Stimulated activated CD8-positive, alpha-beta memory T cell treated with anti-CD3 and anti-CD28 coated beads, Interleukin-15, amount 100 ng/mL, for 24 hours (primary cell): ENCODE results near the gene TECR.
"Not testable (repeated sequence)": the region's sequence is repeated elsewhere in the genome, so short reads cannot be mapped to it uniquely, and the experiment has no call there.

Experiments used
- DNase-seq: peaks from one replicate; pipeline ENCODE4 v3.0.0-alpha.2; 2020; ENCODE audit warnings: low read depth

The TECR gene

DNA sequence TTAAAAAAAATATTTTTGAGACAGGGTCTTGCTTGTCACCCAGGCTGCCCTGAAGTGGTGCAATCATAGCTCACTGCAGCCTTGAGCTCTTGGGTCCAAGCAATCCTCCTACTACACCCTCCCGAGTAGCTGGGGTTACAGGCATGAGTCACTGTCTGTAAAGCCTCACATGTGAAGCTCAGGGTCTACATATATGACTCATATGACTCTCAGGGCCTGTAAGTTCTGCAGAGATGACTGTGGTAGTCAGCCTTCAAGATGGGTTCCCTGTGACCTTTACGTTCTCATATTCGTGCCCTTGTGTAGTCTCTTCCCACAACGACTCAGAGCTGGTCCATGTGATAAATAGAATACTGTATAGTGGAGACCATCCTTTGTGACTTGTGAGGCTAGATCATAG is 60.0 kb downstream of the TECR start:
- DNase-seq = not testable (repeated sequence)

DNA sequence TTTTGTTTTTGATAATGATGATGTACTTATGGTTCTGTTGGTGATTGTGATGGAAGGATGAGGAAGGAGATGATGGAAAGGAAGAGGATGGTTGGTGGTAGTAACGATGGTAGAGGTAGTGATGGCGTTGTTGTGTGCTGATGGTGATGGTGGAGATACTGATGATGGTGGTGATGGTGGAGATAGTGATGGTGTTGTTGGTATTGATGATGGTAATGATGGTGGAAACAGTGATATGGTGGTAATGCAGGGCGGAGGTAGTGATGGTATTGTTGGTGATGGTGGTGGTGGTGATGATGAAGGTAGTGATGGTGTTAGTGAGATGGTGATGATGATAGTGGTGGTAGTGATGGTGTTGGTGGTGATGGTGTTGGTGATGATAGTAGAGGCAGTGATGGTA is 66.2 kb downstream of the TECR start:
- no peak for DNase-seq

DNA sequence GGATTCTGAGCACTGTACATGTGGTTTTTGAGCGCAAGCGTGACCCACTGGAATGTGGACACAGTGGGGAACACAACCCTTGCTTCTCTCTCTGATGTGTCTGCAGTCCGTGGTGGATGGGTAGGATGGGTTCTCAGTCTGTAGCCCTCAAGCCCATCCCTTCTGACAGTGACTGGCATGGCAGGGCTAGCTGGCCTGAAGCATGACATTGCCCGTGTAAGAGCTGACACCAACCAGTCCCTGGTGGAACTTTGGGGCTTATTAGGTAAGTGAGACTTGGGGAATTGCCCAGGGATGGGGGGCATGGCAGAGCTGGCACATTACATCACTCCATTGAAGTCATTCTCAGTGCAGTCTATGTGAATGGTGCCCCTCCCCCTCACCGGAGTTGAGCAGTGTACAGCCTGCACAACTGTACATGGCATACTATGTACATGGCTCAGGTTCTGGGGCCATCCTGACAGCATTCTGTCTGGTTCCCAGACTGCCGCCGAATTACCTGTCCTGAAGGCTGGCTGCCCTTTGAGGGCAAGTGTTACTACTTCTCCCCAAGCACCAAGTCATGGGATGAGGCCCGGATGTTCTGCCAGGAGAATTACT is 70.3 kb downstream of the TECR start:
- DNase-seq = no peak

DNA sequence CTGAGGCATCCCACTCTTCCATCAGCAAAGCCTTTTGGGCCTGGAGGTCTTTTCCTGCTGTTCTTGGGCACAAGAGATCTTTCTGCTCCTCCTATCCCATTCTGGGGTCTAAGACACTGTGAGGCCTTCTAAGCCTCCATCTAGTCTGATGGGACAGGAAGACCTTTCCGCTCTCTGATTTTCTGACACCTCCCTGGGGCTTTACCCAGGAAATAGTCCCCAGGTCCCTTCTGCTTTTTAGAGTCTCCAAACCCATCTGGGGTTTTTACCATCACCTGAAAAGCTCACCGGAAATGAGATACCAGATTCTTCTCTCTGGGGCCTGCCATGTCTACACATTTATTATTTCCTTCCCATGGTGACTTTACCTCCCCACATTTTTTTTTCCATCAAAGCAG is 74.6 kb downstream of the TECR start:
- DNase-seq = no peak

DNA sequence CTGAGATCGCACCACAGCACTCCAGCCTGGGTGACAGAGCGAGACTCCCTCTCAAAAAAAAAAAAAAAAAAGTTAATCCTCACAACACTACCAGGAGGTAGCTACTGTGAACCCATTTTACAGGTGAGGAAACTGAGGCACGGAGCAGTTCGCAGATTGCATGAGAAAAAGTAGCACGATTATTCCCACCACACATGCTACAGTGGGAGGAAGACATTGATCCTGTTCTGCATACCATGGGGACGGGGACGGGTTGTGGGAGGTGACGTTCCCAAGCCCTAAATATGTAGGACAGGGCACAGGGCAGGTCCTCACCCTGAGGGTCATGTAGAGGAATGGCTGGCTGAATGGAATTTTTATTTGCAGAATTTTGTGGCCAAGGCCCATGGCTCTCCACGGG is 77.2 kb downstream of the TECR start:
- no peak for DNase-seq

DNA sequence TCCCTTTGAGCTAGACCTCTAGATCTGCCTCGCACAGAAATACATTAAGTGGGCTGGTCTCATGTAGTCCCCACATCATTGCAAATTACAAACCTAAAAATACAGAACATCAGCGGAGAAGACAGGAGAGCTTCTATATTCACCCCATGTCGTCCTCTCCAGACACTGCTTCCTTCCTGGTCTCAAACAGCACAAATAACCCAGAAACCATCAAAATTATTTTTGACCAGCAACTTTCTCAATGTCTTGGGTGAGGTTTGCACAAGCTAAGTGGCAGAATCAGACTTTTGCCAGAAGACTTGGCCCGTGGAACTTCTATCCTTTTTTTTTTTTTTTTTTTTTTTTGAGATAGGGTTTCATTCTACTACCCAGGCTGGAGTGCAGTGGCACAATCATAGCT is 81.7 kb downstream of the TECR start:
- no peak for DNase-seq

DNA sequence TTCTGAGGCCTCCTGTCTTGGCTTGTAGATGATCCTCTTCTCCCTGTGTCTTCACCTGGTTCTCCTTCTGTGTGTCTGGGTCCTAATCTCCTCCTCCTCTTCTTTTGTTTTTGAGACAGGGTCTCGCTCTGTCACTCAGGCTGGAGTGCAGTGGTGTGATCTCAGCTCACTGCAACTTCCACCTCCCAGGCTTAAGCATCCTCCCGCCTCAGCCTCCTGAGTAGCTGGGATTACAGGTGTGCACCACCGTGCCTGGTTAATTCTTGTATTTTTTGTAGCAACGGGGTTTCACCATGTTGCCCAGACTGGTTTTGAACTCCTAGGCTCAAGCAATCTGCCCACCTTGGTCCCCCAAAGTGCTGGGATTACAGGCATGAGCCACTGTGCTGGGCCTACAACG is 82.8 kb downstream of the TECR start:
- DNase-seq = not testable (repeated sequence)

DNA sequence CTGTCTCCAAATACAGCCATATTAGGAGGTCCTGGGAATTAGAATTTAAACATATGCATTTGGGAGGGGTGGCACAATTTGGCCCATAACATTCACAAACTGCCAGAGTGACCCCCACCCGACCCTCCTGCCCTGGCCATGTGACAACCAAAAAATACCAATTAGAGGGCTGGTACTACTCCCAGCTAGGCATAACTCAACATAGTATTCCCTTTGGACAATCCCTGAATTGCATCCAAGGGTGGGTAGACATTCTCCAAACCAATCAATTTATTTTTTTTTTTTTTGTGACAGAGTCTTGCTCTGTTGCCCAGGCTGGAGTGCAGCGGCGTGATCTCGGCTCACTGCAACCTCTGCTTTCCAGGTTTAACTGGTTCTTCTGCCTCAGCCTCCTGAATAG is 83.3 kb downstream of the TECR start:
- DNase-seq = no peak

DNA sequence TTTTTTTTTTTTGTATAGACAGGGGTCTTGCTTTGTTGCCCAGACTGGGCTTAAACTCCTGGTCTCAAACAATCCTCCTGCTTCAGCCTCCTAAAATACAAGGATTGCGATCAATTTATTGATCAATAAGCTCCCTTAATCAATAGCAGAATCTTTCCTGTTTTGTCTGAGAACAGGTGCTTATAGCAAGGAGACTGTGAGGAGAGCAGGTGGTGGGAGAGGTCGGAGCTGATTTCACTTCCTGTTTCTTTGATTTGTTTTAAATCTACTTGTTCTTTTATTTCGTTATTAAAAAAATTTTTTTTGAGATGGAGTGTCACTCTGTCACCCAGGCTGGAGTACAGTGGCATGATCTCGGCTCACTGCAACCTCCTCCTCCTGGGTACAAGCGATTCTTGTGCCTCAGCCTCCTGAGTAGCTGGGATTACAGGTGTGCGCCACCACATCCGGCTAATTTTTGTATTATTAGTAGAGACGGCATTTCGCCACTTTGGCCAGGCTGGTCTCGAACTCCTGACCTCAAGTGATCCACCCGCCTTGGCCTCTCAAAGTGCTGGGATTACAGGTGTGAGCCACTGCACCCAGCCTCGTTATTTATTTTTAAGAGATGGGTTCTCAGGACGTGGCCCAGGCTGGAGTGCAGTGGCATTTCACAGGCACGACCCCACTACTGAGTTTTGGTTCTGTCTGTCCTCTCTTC is 84.2 kb downstream of the TECR start:
- not testable (repeated sequence) for DNase-seq

DNA sequence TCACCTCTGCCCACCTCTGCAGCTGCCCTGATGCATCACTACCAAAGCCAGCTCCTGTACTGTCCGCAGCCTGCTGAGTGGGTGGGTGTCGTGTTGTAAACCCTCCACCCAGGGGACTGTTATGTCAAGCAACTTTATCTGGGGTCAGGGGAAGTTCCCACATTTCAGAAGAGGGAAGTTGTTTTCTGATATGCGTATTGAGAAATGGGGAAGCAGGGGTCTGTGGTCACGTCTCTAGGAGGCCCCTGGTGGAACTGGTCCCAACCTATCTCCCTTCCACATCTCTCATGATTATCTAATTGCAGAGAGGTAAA is 84.7 kb downstream of the TECR start:
- no peak for DNase-seq
